HG03457 (cell line): ENCODE measurements around the gene NEUROG3.
A peak's percentile ranks its signal among the peaks of the same experiment; 100 is the strongest.

Experiments used
- ATAC-seq: cut with Tn5 transposase; IDR thresholded peaks from one replicate; pipeline ENCODE4 v1.9.1; 2021; ENCODE audit warnings: moderate number of reproducible peaks; ENCODE audit not compliant: unreplicated experiment

The NEUROG3 gene

DNA sequence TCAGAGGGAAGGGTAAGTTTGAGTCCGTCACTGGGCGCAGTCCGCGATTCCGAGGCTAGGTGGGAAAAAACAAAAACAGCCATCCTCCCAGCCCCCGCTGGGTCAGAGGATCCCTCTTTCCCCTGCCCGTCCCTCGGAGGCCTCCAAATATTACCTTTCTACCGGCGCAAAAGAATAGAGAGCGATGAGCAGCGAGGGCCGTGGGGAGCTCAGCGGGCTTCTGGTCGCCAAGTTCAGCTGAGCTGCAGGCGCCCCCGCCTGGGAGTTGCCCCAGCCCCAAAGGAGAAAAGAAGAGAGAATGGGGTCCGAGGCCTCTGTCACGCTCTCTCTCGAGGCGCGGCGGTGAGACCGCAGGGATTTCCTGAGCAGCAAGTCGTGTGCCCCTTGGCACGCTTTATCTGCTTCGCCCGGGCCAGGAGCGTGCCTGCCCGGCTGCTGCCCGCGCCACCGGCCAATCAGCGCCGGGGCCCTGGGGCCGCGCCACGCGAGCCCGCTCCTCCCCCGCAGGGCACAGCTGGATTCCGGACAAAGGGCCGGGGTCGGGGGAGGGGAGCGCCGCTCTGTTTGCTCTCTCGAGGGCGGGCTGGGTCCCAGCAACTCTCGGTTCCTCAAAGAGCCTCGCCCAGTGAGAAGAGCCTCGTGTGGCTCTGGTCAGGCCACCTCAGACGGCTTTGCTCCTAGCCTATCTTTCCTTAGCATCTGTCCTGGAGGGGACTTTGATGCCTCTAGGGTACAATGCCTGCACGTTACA is at the start of gene NEUROG3:
TSS of gene NEUROG3 (minus strand) at position 367 of the 751 bp plus-strand sequence. CDS start 379 bp downstream, outside the sequence.
- peak; percentile 61 for ATAC-seq

DNA sequence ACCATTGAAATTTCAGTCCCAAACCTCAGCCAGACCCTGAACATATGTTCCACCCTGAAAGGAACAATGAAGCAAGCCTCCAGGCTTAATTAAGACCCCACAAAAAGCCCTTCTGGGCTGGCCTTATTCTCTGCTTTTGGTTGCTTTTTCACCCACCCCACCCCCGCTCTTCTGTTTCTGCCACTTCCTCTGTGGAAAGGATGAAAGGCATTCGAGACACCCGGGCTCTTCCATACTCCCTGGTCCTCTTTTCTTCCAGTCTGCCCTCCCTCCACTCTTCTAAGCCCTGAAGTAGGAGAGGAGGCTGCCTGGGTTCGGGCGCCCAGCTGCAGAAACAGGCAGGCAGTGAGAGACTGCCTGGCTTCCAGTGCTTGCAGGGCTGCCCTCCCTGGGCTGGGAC is 47.4 kb upstream of the NEUROG3 start:
- no peak for ATAC-seq

DNA sequence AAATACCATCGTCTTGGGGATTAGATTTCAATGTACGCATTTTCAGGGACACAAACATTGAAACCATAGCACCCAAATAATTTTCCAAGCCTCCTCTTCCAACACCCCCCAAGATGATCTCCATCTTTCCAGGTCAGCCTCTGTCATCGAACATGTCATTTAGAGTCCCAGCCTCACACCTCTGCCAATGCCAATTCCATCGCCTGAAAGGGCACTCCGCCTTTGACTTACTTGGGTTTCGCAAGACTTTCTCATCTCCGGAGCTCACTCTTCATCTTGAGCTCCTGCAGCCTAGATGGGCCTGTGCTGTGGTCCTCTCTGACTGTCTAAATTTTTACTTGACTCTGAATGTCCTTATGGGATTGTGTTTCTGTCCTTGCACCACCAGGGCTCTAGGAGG is 46.4 kb upstream of the NEUROG3 start:
- no peak for ATAC-seq

- ATAC-seq: no peak
Observed at GRCh38 chr10:69618746-69619145, 45.5 kb upstream of the NEUROG3 start.

DNA sequence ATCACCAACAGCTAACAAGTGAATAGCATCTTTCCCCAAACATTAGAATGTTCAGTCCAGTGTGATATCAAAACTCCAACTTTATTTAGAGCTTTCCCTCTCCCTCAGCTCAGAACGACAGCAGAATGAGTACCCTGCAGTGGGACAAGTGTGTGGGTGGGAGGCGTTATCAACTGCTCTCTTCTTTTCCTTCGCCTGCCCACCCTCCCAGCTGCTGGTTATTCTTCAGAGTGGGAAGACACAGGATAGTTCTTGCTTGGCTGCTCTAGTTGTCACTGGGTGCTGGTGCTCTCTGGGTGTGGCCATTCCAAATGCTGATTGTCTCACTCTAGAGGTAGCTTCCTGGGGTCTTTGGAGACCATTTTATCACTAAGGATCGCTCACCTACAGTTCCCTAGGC is 43.1 kb upstream of the NEUROG3 start:
- ATAC-seq: no peak

DNA sequence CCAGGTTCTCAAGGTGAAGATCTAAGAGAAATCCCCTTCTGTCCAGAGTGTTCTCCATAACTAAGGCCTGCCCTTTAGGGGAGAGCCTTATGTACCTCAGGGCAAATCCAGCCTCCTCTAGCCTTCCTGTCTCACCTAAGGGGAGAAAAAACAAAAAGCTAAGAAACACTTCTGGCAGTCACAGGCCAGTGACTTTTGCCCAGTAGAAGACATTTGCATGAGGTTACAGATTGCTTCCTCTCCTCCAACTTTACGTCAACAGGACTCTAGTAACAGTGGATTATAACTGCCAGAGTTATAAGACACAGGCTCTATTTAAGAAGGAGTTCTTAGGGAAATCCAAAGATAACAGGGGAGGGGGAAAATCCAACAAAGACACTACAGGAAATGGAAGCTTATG is 40.9 kb upstream of the NEUROG3 start:
- ATAC-seq: no peak

DNA sequence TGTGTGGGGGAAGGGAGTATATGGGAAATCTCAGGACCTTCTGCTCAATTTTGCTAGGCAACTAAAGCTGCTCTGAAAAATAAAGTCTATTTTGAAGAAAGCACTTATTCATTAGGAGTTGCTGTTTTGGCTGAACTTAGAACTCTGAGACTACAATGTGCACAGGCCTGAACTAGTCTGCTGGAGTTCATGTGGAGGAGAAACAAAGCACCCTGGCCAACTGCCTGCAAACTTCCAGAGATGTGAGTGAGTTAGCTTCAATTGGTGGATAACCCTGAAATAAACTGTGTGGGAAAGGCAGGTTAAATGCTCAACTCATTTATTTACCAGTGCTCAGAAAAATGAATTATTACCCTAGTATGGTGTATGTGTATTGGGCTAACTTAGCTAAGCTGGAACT is 39.5 kb upstream of the NEUROG3 start:
- ATAC-seq: no peak

DNA sequence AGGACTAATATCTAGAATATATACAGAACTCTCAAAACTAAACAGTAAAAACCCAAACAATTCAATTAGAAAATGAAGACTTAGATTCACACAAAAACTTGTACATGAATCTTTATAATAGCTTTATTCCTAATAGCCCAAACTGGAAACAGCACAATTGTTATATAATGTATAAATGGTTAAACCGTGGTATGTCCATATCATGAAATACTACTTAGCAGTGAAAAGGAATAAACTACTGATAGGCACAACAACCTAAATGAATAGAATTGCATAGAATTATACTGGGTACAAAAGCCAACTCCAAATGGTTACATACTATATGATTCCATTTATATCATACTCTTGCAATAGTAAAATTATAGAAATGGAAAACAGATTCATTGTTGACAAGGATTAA is 35.9 kb upstream of the NEUROG3 start:
- no peak for ATAC-seq

GRCh38 chr10:69600761-69601330 is 27.6 kb upstream of the NEUROG3 start:
- no peak for ATAC-seq

- ATAC-seq: no peak
Observed at GRCh38 chr10:69588358-69588757, 15.1 kb upstream of the NEUROG3 start.

- no peak for ATAC-seq
Observed at GRCh38 chr10:69584624-69585023, 11.4 kb upstream of the NEUROG3 start.

GRCh38 chr10:69583106-69583505 is 9.9 kb upstream of the NEUROG3 start:
- no peak for ATAC-seq

GRCh38 chr10:69580435-69580834 is 7.2 kb upstream of the NEUROG3 start:
- ATAC-seq: no peak

GRCh38 chr10:69579464-69580060 is 6.3 kb upstream of the NEUROG3 start:
- ATAC-seq: no peak

DNA sequence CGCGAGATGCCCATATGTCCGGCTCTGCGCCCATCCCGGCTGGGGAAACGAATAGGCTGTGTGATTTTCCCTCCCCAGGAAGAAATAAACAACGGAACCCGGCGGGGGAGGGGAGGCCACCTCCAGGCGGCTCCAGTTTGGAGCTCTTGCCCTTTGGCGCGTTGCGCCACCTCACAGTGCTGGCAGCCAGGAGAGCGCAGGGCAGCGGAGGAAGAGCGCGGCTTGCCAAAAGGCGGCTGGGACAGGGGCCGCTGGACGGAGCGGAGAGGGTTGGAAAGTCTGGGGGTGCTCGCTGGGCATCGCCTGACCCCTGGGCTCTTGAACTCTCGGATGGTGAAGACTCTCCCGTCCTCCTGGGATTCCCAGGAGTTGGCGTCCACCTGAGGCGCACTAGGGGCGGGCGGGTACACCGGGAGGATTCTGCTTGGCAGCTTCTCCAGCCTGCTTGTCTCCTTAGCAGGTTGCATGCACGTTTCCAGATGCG is 5.3 kb upstream of the NEUROG3 start:
- no peak for ATAC-seq

- no peak for ATAC-seq
Observed at GRCh38 chr10:69577268-69578232, 4.3 kb upstream of the NEUROG3 start.

- ATAC-seq: no peak
Observed at GRCh38 chr10:69576334-69577011, 3.3 kb upstream of the NEUROG3 start.

DNA sequence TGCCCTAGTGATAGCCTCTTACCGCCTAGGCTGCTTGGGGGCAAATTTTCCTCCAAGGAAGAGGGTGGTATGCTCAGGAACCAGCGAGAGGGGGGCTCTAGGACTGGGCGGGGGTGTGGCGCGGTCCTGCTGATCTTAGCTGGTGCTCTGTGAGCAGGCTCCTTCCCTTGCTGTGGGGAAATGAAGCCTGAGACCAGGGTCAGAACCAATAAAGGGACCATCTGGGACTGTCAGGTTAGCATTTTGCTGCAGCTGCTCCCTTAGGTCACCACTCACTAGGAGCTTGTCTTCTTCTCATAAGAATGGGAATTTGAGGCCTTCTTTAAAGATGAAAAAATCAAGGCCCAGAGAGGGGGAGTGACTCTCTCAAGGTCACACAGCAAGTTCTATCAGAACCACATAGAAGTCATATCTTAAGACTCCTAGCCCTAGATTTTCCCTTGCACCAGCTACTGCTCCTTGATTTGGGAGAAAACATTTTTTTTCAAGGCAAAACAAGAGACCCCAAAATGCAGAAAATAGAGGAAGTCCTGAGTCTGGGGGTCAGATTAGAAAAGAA is 2.0 kb upstream of the NEUROG3 start:
- no peak for ATAC-seq

DNA sequence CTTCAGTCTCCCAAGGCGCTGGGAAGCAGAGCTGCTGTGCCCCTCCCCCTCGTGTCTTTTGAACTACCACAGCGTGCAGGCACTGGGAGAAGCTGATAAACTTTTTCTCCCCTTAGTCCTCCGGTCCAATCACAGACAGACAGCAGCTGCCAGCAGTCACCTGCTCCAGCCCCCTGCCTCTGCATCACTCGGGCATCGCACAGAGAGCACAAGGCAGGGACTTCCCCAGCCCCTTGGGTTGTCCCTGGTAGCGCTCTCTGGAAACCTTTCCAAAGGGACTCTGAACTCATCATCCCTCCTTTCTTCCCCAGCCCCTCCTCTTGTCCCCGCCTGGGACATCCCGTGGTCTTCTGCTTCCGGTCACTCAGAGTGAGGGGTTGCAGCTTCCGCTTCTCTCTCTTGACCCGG is 1.4 kb upstream of the NEUROG3 start:
- no peak for ATAC-seq
